ENCODE data around the gene MSRB1.

Gene MSRB1

DNA sequence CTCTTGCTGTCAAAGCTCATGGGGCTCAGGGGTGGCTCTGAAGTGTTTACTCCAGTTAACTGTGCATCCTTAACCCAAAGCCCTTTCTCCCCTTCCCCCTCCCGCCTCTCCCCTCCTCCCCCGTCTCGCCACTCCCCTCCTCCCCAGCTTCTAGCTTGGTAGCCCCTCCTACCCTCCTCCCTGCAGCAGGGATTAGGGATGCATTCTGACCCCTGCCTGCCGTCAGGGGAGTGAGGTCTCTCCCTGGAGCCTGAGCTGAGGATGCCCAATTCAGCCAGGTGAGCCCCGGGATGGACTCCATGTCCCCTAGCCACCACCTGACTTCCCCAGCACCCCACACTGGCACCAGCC is 26.4 kb downstream of the MSRB1 start:
- Histone ChIP-seq H3K4me1 (ENCODE audit: insufficient read depth, low read length, severe bottlenecking) (no peaks in the 10 kb centered on the region), H3K4me2 (ENCODE audit: low read length) (no peak overlapping the region), H3K79me2 (ENCODE audit: insufficient read depth, low read length) (no peaks in the 10 kb centered on the region), H3K36me3 (ENCODE audit: insufficient read depth, low read length) (no peaks in the 10 kb centered on the region), H3K27me3 (ENCODE audit: insufficient read depth, low read length) (peaks cover 3% of the 10 kb centered on the region; the same call in 1 of the 2 replicates), H3F3A (ENCODE audit: insufficient read depth, low read length) (no peaks in the 10 kb centered on the region), H3K9me3 (ENCODE audit: low read length) (no peaks in the 10 kb centered on the region), H4K20me1 (ENCODE audit: insufficient read depth, low read length) (no peaks in the 10 kb centered on the region), H3K9ac (ENCODE audit: low read length) (no peak overlapping the region), H2AFZ (ENCODE audit: low read length) (no peak overlapping the region), H3K27ac (ENCODE audit: low read depth, low read length, poor library complexity, severe bottlenecking) (no peak overlapping the region), H3K9me2 (ENCODE audit: low read depth, low read length) (no peaks in the 10 kb centered on the region), H3K4me3 (ENCODE audit: low read depth, low read length, poor library complexity, severe bottlenecking) (no peak overlapping the region)
- no peak for TF ChIP-seq EZH2 (IDR thresholded peaks at IDR 0.05; ENCODE audit: borderline replicate concordance, low read length)
- TF ChIP-seq, protein P1, sequence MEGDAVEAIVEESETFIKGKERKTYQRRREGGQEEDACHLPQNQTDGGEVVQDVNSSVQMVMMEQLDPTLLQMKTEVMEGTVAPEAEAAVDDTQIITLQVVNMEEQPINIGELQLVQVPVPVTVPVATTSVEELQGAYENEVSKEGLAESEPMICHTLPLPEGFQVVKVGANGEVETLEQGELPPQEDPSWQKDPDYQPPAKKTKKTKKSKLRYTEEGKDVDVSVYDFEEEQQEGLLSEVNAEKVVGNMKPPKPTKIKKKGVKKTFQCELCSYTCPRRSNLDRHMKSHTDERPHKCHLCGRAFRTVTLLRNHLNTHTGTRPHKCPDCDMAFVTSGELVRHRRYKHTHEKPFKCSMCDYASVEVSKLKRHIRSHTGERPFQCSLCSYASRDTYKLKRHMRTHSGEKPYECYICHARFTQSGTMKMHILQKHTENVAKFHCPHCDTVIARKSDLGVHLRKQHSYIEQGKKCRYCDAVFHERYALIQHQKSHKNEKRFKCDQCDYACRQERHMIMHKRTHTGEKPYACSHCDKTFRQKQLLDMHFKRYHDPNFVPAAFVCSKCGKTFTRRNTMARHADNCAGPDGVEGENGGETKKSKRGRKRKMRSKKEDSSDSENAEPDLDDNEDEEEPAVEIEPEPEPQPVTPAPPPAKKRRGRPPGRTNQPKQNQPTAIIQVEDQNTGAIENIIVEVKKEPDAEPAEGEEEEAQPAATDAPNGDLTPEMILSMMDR (IDR thresholded peaks at IDR 0.05; ENCODE audit: low read length) = no peak

DNA sequence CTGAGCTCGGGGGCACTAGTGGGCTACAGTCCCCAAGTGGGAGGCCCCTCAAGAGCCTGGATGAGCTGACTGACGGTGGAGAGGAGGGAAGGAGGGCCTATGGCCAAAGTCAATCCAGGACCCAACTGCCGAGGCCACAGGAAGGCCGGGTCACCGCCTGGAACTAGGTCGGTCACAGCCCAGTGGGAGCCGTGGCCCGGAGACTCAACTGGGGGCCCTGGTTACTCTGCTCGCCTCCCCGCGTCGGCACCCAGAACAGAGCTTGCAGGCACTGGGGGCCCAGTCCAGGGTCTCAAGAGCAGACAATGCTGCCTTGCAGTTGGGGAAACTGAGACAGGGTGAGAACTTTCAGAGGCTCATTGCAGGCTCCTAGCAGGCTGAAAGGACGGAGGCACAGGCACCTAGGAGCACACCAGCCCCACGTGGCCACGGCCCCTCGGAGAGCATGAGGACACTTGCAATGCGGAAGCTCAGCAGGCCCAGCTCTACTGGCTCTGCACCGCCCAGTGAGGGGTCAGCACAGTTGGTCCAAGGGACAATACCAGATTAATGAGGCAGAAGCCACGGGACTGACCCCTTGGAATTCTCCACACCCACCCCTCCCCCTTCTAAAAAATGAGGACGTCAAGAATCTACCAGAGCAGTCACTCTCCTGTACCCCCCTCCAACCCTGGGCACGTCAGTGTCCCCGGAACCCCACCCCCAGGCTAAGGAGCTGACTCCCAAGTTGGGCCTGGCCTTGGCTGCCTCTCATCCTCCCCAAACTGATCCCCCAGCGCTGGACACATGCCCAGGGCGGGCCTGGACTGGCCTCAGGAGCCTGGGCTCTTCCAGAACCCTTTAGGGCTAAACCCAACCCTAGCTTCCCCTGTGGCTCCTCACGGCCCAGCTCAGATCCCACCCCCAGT is 27.0 kb downstream of the MSRB1 start:
- H3K9me3 ChIP-seq (ENCODE audit: low read length) = no peaks in the 10 kb centered on the region
- H3K27ac ChIP-seq (ENCODE audit: low read depth, low read length, poor library complexity, severe bottlenecking) = no peak overlapping the region
- no peak overlapping the region for H3K9ac ChIP-seq (ENCODE audit: low read length)
- no peaks in the 10 kb centered on the region for H4K20me1 ChIP-seq (ENCODE audit: insufficient read depth, low read length)
- no peaks in the 10 kb centered on the region for H3K36me3 ChIP-seq (ENCODE audit: insufficient read depth, low read length)
- peaks cover 3% of the 10 kb centered on the region; the same call in 1 of the 2 replicates for H3K27me3 ChIP-seq (ENCODE audit: insufficient read depth, low read length)
- no peaks in the 10 kb centered on the region for H3F3A ChIP-seq (ENCODE audit: insufficient read depth, low read length)
- H3K4me1 ChIP-seq (ENCODE audit: insufficient read depth, low read length, severe bottlenecking) = no peaks in the 10 kb centered on the region
- no peak overlapping the region for H2AFZ ChIP-seq (ENCODE audit: low read length)
- TF ChIP-seq, protein P1 (IDR thresholded peaks at IDR 0.05; ENCODE audit: low read length) = no peak
- no peak for TF ChIP-seq EZH2 (IDR thresholded peaks at IDR 0.05; ENCODE audit: borderline replicate concordance, low read length)
- no peak overlapping the region for H3K4me2 ChIP-seq (ENCODE audit: low read length)
- H3K79me2 ChIP-seq (ENCODE audit: insufficient read depth, low read length) = no peaks in the 10 kb centered on the region
- no peaks in the 10 kb centered on the region for H3K9me2 ChIP-seq (ENCODE audit: low read depth, low read length)
- no peak overlapping the region for H3K4me3 ChIP-seq (ENCODE audit: low read depth, low read length, poor library complexity, severe bottlenecking)

DNA sequence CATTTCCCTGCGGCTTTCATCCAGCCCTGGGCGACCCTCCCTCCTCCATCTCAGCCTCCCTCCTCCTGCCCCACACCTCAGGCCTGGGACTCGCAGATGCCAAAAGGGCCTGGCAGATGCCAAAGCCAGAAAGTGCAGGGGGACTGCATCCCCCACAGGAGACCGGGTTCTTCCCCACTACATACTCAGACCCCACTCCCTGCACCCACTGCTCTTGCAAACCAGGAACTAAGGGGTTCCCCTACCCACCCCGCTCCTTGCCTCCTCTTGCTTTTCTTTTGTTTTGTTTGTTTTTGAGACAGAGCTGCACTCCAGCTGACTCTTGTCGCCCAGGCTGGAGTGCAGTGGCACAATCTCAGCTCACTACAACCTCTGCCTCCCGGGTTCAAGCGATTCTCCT is 28.0 kb downstream of the MSRB1 start:
- Histone ChIP-seq H3K36me3 (ENCODE audit: insufficient read depth, low read length) (no peaks in the 10 kb centered on the region), H3K9me2 (ENCODE audit: low read depth, low read length) (no peaks in the 10 kb centered on the region), H4K20me1 (ENCODE audit: insufficient read depth, low read length) (no peaks in the 10 kb centered on the region), H2AFZ (ENCODE audit: low read length) (no peak overlapping the region), H3K4me3 (ENCODE audit: low read depth, low read length, poor library complexity, severe bottlenecking) (no peak overlapping the region), H3F3A (ENCODE audit: insufficient read depth, low read length) (no peaks in the 10 kb centered on the region), H3K4me2 (ENCODE audit: low read length) (no peak overlapping the region), H3K79me2 (ENCODE audit: insufficient read depth, low read length) (no peaks in the 10 kb centered on the region), H3K9me3 (ENCODE audit: low read length) (no peaks in the 10 kb centered on the region), H3K27ac (ENCODE audit: low read depth, low read length, poor library complexity, severe bottlenecking) (no peak overlapping the region), H3K9ac (ENCODE audit: low read length) (no peak overlapping the region), H3K4me1 (ENCODE audit: insufficient read depth, low read length, severe bottlenecking) (no peaks in the 10 kb centered on the region), H3K27me3 (ENCODE audit: insufficient read depth, low read length) (peaks cover 3% of the 10 kb centered on the region; the same call in 1 of the 2 replicates)
- TF ChIP-seq EZH2 (IDR thresholded peaks at IDR 0.05; ENCODE audit: borderline replicate concordance, low read length) = no peak
- TF ChIP-seq, protein P1 (IDR thresholded peaks at IDR 0.05; ENCODE audit: low read length) = no peak

Measured in OCI-LY1 (cell line).